ENCODE data around the gene GSG1.

Gene GSG1

GRCh38 chr12:13147688-13148484, 44.4 kb upstream of the GSG1 start:
- Mint-ChIP-seq H3K27ac (peak overlapping the region; percentile 5), H3K4me1 (peaks cover 35% of the 10 kb centered on the region), H3K4me3 (no peak overlapping the region), H3K9me3 (peaks cover 4% of the 10 kb centered on the region), H3K36me3 (ENCODE audit: low read depth) (no peaks in the 10 kb centered on the region), H3K27me3 (ENCODE audit: low read depth, poor library complexity) (peaks cover 3% of the 10 kb centered on the region)
- DNase-seq, result peak; percentile 31
- no peak for TF ChIP-seq CTCF (IDR thresholded peaks at IDR 0.05)

- TF ChIP-seq CTCF (IDR thresholded peaks at IDR 0.05), result no peak
- Mint-ChIP-seq H3K27ac (no peak overlapping the region), H3K9me3 (peaks cover 4% of the 10 kb centered on the region), H3K4me3 (no peak overlapping the region), H3K27me3 (ENCODE audit: low read depth, poor library complexity) (peaks cover 3% of the 10 kb centered on the region), H3K36me3 (ENCODE audit: low read depth) (no peaks in the 10 kb centered on the region), H3K4me1 (peaks cover 35% of the 10 kb centered on the region)
- no peak for DNase-seq
Observed at GRCh38 chr12:13146336-13146938, 43.0 kb upstream of the GSG1 start.

GRCh38 chr12:13144266-13144828, 40.9 kb upstream of the GSG1 start:
- peaks cover 35% of the 10 kb centered on the region for H3K4me1 Mint-ChIP-seq
- DNase-seq, result no peak
- no peaks in the 10 kb centered on the region for H3K9me3 Mint-ChIP-seq
- H3K27ac Mint-ChIP-seq, result no peak overlapping the region
- peaks cover 3% of the 10 kb centered on the region for H3K27me3 Mint-ChIP-seq (ENCODE audit: low read depth, poor library complexity)
- TF ChIP-seq CTCF (IDR thresholded peaks at IDR 0.05), result no peak
- H3K4me3 Mint-ChIP-seq, result no peak overlapping the region
- no peaks in the 10 kb centered on the region for H3K36me3 Mint-ChIP-seq (ENCODE audit: low read depth)

GRCh38 chr12:13142747-13143146, 39.3 kb upstream of the GSG1 start:
- no peak overlapping the region for H3K4me3 Mint-ChIP-seq
- H3K4me1 Mint-ChIP-seq, result peaks cover 22% of the 10 kb centered on the region
- H3K27ac Mint-ChIP-seq, result no peak overlapping the region
- H3K9me3 Mint-ChIP-seq, result no peaks in the 10 kb centered on the region
- peaks cover 3% of the 10 kb centered on the region for H3K27me3 Mint-ChIP-seq (ENCODE audit: low read depth, poor library complexity)
- no peaks in the 10 kb centered on the region for H3K36me3 Mint-ChIP-seq (ENCODE audit: low read depth)
- no peak for TF ChIP-seq CTCF (IDR thresholded peaks at IDR 0.05)
- no peak for DNase-seq

- no peak for TF ChIP-seq CTCF (IDR thresholded peaks at IDR 0.05)
- no peaks in the 10 kb centered on the region for H3K9me3 Mint-ChIP-seq
- no peaks in the 10 kb centered on the region for H3K36me3 Mint-ChIP-seq (ENCODE audit: low read depth)
- no peak overlapping the region for H3K27ac Mint-ChIP-seq
- no peak for DNase-seq
- peaks cover 3% of the 10 kb centered on the region for H3K27me3 Mint-ChIP-seq (ENCODE audit: low read depth, poor library complexity)
- no peak overlapping the region for H3K4me3 Mint-ChIP-seq
- peaks cover 15% of the 10 kb centered on the region for H3K4me1 Mint-ChIP-seq
Observed at GRCh38 chr12:13141686-13142085, 38.2 kb upstream of the GSG1 start.

Measured in nephron progenitor cell (in vitro differentiated cells).